HG02840 (cell line): ENCODE results near the gene NPL.

Experiments
- ATAC-seq: cut with Tn5 transposase; IDR thresholded peaks from one replicate; pipeline ENCODE4 v1.9.1; 2021; ENCODE audit warnings: mild to moderate bottlenecking, moderate library complexity, moderate number of reproducible peaks; ENCODE audit not compliant: unreplicated experiment, low FRiP score

NPL gene

GRCh38 chr1:182811975-182812722 is 22.6 kb downstream of the NPL start:
- no peak for ATAC-seq

GRCh38 chr1:182816863-182817262 is 27.3 kb downstream of the NPL start:
- ATAC-seq, result no peak

DNA sequence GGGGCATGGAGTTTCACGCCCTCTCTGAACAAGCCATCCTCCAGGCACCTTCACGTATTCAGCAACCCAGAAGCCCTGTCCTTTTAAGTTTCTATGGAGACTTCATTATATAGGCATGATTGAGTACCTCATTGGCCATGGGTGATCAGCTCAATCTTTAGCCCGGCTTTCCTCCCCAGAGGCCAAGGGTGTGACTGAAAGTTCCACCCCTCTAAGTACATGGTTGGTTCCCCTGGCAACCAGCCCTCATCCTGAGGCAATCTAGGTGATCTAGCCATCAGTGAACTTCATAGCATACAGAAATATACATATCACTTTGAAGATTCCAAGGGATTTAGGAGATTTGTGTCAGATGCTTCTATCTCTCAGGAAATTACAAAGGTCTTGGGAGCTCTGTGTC is 28.2 kb downstream of the NPL start:
- no peak for ATAC-seq

GRCh38 chr1:182823220-182823619 is 33.6 kb downstream of the NPL start:
- ATAC-seq, result no peak

DNA sequence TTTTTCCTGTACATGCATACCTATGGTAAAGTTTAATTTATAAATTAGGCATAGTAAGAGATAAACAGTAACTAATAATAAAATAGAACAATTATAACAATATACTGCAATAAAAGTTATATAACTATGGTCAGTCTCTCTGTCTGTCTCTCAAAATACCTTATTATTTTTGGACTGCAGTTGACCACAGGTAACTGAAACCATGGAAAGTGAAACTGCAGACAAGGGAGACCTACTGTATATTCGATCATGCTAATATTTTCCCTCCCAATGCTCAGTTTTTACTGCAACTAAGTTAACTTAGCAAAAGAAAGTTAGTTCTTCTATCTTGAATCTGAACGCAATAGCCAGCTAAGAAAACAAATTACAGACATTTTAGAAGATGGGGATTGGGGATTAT is 37.3 kb downstream of the NPL start:
- no peak for ATAC-seq

GRCh38 chr1:182829285-182829932 is 39.8 kb downstream of the NPL start:
- peak; percentile 62 for ATAC-seq

DNA sequence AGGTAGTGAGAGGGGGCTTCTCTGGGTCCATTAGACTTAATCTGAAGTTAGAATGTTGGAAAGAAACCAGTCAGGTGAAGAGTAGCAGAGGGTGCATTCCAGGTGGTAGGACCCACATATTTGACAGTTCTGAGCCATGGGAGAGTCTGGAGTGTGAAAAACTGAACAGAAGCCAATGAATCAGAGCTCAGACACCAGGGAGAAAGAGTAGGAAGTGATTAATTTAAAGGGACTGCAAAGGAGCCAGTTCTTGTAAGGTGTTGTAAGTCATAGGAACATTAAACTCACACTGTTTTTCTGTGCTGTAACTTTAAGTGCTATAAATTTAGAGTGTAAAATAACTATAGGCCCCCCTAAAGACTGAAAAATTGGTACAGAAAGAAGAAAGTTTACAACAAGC is 43.7 kb downstream of the NPL start:
- no peak for ATAC-seq

- no peak for ATAC-seq
These were observed 44.8 kb downstream of the NPL start for GRCh38 chr1:182834326-182834725.

DNA sequence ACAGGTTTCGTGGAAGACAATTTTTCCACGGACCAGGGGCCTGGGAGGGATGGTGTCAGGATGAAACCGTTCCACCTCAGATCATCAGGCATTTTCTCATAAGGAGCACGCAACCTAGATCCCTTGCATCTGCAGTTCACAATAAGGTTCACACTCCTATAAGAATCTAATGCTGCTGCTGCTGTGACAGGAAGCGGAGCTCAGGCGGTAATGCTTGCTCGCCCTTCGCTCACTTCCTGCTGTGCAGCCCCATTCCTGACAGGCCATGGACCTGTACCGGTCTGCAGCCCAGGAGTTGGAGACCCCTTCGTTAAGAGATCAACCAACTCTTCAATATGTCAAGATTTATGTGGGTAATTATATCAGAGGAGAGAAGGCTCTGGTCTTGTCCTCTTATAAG is 46.2 kb downstream of the NPL start:
- no peak for ATAC-seq

GRCh38 chr1:182839209-182840066 is 49.9 kb downstream of the NPL start, which contains the start of gene DHX9:
TSS of gene DHX9 (plus strand) at chr1:182839347. CDS start at chr1:182842567, 3,220 bp downstream.
- peak; percentile 80 for ATAC-seq

GRCh38 chr1:182841368-182841988 is 51.9 kb downstream of the NPL start:
- ATAC-seq, result no peak

DNA sequence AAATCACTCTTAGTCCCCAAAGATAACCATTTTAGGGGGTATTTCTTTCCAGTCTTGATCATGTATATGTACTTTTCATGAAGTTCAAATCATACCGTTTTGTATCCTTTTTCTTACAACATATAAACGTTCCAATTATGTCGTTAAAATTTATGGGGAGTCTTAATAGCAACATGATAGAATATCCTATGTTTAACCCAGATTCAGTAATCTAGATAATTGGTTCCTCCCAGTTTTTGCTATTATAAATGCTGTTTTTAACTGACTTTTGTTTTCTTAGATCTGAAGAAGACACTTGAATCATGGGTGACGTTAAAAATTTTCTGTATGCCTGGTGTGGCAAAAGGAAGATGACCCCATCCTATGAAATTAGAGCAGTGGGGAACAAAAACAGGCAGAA is 52.7 kb downstream of the NPL start:
- no peak for ATAC-seq

GRCh38 chr1:182845379-182845778 is 55.8 kb downstream of the NPL start:
- ATAC-seq, result no peak

GRCh38 chr1:182845894-182846293 is 56.3 kb downstream of the NPL start:
- no peak for ATAC-seq

DNA sequence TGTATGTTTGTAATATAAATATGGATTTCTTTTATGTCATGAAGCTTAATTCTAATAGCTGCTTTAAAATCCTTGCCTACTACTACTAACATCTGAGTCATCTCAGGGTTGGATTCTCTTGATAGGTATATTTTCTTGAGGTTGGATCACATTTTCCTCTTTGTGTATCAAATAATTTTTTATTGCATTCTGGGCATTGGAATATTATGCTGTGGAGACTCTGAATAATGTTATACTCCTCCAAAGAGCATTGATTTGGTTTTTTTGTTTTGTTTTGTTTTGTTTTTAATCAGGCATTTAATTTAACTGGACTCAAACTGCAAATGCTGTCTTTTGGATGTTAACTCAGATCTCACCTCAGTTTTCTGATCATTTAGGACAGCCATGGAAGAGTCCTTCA is 57.5 kb downstream of the NPL start:
- ATAC-seq, result no peak

DNA sequence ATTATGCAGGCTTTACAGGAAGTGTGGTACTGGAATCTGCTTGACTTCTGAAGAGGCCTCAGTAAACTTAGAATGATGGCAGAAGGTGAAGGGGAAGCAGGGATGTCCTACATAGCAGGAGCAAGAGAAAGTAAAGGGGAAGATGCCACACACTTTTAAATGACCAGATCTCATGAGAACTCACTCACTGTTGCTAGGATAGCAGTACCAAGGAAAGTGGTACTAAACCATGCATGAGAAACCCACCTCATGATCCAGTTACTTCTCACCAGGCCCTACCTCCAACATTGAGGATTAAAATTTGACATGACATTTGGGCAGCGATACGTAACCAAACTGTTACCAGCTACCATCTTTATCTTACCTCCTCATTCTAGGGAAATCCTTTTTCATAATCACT is 59.2 kb downstream of the NPL start:
- ATAC-seq, result no peak

DNA sequence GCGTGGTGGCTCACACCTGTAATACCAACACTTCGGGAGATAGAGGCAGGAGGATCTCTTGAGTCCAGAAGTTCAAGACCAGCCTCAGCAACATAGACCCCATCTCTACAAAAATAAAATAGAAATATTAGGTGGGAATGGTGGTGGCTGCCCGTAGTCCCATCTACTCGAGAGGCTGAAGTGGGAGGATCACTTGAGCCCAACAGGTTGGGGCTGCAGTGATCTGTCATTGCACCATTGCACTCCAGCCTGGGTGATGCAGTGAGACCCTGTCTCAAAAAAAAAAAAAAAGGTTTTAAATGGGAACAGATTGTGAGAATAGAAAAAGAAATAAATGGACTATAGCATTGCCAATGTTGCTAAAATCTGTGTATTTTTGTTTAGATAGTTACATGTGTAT is 60.7 kb downstream of the NPL start:
- no peak for ATAC-seq

DNA sequence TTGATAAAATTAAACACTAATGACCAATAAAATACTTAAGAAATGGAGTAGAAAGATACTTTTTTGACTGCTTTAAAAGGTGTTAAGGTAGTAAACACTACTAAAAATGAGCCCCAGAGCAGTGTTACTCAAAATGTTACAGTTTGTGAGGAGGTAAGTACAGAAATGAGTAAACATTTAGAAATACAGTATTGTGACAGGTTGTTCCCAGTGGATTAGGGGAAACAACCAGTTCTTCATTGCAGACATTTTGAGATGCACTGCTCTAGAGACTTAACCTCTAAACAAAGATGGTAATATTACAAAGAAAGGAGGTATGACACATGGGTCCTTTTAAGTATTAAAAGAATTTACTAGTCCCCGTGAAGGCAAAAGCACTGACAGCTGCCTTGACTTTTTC is 62.3 kb downstream of the NPL start:
- ATAC-seq, result no peak

GRCh38 chr1:182855911-182856310 is 66.3 kb downstream of the NPL start:
- no peak for ATAC-seq

DNA sequence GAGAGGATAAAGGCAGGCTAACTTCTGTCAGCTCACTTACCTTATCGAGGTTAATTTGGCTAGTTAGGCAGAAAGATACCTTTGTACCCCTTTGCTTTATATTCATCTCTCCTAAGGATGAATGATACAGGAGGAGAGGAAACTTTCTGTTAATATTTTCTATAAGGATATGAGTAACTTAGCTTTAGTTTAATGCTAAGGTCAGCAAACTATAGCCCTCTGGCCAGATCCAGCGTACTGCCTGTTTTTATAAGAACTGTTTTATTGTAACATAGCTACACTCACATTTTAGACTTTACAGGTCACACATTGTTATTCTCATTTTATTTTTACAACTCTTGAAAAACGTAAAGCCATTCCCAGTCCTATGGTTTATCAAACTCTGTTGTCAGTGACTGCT is 67.6 kb downstream of the NPL start:
- no peak for ATAC-seq

DNA sequence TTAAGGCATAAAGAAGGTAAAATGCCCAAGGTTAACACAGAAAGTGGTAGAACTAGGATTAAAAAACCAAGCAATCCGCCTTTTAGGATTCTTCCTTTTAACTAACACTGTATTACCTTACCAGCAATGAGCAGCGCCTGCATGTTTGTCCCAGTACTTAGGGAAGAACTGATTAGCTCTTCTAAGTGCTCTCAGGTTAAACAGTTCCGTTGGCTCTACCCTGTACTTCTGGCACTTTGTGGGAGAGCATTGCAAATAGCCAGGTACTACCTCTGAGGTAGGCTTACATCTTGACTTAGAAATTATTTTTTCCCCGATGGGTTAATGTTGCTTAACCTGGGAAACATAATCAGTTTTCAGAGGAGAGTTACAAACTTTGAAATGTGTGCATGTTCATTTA is 71.1 kb downstream of the NPL start:
- ATAC-seq, result no peak
